Thoracic aorta (tissue), 2 donors: ENCODE results near the gene ARHGAP6. TPM values are rescaled to one million over a fixed set of nuclear protein-coding genes. Genes with fewer than 3 reads are reported as not detected.

Experiments
- ATAC-seq: fragments of 150-250 bp; one replicate; pipeline ENCODE4 v1.8.0; 2017; ENCODE audit warnings: low read depth; ENCODE audit not compliant: insufficient number of reproducible peaks, low FRiP score
- DNase-seq: peaks from one replicate; pipeline ENCODE4 v3.0.0-alpha.2; 2020; ENCODE audit warnings: low spot score
- H3K27ac ChIP-seq, 2 donors: fragments of 200-600 bp; sonication (generic); 1 replicate in 1 of 2; 2 replicates in 1 of 2; pipeline ENCODE4 v1.5.1; 2016; ENCODE audit warnings: mild to moderate bottlenecking in 2 of 2, moderate library complexity in 2 of 2
- H3K27me3 ChIP-seq: fragments of 200-600 bp; sonication (generic); replicated peaks from 2 replicates; pipeline ENCODE4 v1.6.0; 2016; ENCODE audit warnings: mild to moderate bottlenecking; ENCODE audit not compliant: insufficient read depth
- H3K36me3 ChIP-seq: fragments of 200-600 bp; sonication (generic); one replicate; pipeline ENCODE4 v1.5.1; 2016
- H3K4me1 ChIP-seq, 2 donors: fragments of 200-600 bp; sonication (generic); 1 replicate in 1 of 2; 2 replicates in 1 of 2; pipeline versions ENCODE4 v1.5.1 to v1.6.0; 2016; ENCODE audit warnings: low read depth in 2 of 2, mild to moderate bottlenecking in 1 of 2; ENCODE audit not compliant: control insufficient read depth in 1 of 2
- H3K4me3 ChIP-seq: fragments of 200-600 bp; sonication (generic); 2 replicates; pipeline ENCODE4 v1.5.1; 2016; ENCODE audit warnings: mild to moderate bottlenecking
- H3K9me3 ChIP-seq: fragments of 200-600 bp; sonication (generic); 2 replicates; pipeline ENCODE4 v1.5.1; 2016
- total RNA-seq, 2 donors: library from RNA; depleted of rRNA; stranded (reverse); fragments of >200 nt; gene quantifications; one replicate each; pipeline versions ENCODE4 v1.1.0 to v1.2.3, GENCODE V29; 2016
- TF ChIP-seq, protein P1 (sequence below): fragments of 200-600 bp; sonication (generic); IDR thresholded peaks from one replicate; pipeline ENCODE4 v1.5.1; 2019; ENCODE audit warnings: antibody characterized with exemption

Gene ARHGAP6
- total RNA-seq, 2 donors from 2014 or later, result 14.6 to 22.3 TPM

GRCh38 chrX:11287505-11287904 lies 378.2 kb downstream of the ARHGAP6 start:
- Histone ChIP-seq H3K36me3 (no peaks in the 10 kb centered on the region), H3K9me3 (no peaks in the 10 kb centered on the region), H3K27me3 (no peaks in the 10 kb centered on the region), H3K27ac (no peak overlapping the region), H3K4me3 (no peak overlapping the region), H3K4me1 (no peaks in the 10 kb centered on the region)
- no peak for ATAC-seq
- TF ChIP-seq, protein P1, sequence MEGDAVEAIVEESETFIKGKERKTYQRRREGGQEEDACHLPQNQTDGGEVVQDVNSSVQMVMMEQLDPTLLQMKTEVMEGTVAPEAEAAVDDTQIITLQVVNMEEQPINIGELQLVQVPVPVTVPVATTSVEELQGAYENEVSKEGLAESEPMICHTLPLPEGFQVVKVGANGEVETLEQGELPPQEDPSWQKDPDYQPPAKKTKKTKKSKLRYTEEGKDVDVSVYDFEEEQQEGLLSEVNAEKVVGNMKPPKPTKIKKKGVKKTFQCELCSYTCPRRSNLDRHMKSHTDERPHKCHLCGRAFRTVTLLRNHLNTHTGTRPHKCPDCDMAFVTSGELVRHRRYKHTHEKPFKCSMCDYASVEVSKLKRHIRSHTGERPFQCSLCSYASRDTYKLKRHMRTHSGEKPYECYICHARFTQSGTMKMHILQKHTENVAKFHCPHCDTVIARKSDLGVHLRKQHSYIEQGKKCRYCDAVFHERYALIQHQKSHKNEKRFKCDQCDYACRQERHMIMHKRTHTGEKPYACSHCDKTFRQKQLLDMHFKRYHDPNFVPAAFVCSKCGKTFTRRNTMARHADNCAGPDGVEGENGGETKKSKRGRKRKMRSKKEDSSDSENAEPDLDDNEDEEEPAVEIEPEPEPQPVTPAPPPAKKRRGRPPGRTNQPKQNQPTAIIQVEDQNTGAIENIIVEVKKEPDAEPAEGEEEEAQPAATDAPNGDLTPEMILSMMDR, result no peak
- DNase-seq, result no peak

DNA sequence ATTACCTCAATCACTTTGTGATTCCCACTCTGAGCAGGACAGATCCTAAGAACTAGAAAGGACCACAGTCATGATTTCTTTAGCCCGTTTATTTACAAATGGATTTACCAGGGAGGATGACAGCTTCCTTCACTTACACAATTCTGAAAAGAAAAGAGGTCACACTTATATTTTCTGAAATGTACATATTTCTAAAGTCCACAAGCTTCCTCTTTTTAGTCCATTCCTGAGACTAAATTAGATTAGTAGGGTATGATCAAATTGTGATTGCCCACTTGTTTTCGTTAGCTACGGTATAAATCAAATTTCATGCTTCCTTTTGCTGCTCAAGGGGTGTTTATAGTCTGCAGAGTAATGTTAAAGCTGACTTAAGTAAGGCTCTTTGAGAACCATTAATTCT lies 380.1 kb downstream of the ARHGAP6 start:
- no peak overlapping the region for H3K27ac ChIP-seq
- DNase-seq, result no peak
- no peaks in the 10 kb centered on the region for H3K4me1 ChIP-seq
- H3K9me3 ChIP-seq, result no peaks in the 10 kb centered on the region
- ATAC-seq, result no peak
- no peak overlapping the region for H3K4me3 ChIP-seq
- TF ChIP-seq, protein P1, result no peak
- H3K27me3 ChIP-seq, result no peaks in the 10 kb centered on the region
- no peaks in the 10 kb centered on the region for H3K36me3 ChIP-seq

- no peak for DNase-seq
- H3K9me3 ChIP-seq, result no peaks in the 10 kb centered on the region
These were observed 383.7 kb downstream of the ARHGAP6 start for GRCh38 chrX:11282043-11282442.

DNA sequence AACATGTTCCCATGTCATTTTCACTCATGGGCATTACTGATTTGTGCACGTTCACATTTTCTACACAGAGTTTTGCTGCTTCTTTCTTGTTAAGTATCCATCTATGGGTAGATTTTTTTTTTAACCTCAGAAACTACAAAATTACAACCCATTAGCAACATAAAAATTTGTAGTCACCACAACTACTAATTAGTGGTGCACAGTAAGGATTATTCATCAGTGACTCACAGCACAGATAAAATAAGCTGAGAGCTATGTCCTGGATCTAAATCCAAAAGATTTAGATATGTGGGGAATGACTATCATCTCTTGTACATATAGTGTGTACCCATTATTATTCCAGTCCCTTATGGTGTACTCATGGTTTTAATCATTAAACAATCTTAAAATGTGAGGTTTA lies 392.2 kb downstream of the ARHGAP6 start:
- no peaks in the 10 kb centered on the region for H3K27me3 ChIP-seq
- no peaks in the 10 kb centered on the region for H3K36me3 ChIP-seq
- H3K4me3 ChIP-seq, result no peak overlapping the region
- ATAC-seq (no peak), DNase-seq (no peak)
- H3K27ac ChIP-seq, result no peak overlapping the region
- peaks cover 0 to 9% of the 10 kb centered on the region in 2 donors for H3K4me1 ChIP-seq
- TF ChIP-seq, protein P1, result no peak
- H3K9me3 ChIP-seq, result no peaks in the 10 kb centered on the region

More at GRCh38 chrX:11282043-11282442, 383.7 kb downstream of the ARHGAP6 start:
- no peaks in the 10 kb centered on the region for H3K36me3 ChIP-seq
- H3K4me3 ChIP-seq, result no peak overlapping the region
- no peaks in the 10 kb centered on the region for H3K27me3 ChIP-seq
- no peak overlapping the region for H3K27ac ChIP-seq
- no peaks in the 10 kb centered on the region for H3K4me1 ChIP-seq
- no peak for ATAC-seq
- TF ChIP-seq, protein P1, result no peak

DNA sequence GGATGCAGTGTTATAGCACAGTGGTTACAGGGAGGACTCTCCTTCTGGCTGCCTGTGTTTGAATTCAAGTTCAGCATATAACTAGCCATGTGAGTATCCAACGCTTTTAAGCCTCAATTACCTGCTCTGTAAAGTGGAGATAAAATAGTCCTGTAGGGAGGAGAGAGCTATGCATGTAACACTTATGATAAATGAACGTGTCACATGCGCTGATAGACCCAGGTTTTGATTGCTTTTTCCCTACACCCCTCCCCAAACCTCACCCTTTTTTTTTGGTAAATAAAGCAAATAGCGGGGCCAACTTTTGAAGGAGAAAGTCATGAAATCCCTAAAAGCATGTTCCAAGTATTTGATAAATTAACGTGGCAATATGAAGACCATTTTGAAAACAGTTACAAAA lies 392.9 kb downstream of the ARHGAP6 start:
- ATAC-seq, result no peak
- Histone ChIP-seq H3K4me3 (no peak overlapping the region), H3K27me3 (no peaks in the 10 kb centered on the region), H3K36me3 (no peaks in the 10 kb centered on the region), H3K27ac (no peak overlapping the region), H3K4me1 (peaks cover 0 to 9% of the 10 kb centered on the region in 2 donors), H3K9me3 (no peaks in the 10 kb centered on the region)
- DNase-seq, result no peak
- TF ChIP-seq, protein P1, result no peak
